EH (cell line): Measurements from ENCODE around the gene GPR176.

ENCODE experiments used
- DNase-seq: peaks from one replicate; pipeline ENCODE4 v3.0.0-alpha.2; 2015; ENCODE audit warnings: low read depth

GPR176 gene, protein sequence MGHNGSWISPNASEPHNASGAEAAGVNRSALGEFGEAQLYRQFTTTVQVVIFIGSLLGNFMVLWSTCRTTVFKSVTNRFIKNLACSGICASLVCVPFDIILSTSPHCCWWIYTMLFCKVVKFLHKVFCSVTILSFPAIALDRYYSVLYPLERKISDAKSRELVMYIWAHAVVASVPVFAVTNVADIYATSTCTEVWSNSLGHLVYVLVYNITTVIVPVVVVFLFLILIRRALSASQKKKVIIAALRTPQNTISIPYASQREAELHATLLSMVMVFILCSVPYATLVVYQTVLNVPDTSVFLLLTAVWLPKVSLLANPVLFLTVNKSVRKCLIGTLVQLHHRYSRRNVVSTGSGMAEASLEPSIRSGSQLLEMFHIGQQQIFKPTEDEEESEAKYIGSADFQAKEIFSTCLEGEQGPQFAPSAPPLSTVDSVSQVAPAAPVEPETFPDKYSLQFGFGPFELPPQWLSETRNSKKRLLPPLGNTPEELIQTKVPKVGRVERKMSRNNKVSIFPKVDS

DNA sequence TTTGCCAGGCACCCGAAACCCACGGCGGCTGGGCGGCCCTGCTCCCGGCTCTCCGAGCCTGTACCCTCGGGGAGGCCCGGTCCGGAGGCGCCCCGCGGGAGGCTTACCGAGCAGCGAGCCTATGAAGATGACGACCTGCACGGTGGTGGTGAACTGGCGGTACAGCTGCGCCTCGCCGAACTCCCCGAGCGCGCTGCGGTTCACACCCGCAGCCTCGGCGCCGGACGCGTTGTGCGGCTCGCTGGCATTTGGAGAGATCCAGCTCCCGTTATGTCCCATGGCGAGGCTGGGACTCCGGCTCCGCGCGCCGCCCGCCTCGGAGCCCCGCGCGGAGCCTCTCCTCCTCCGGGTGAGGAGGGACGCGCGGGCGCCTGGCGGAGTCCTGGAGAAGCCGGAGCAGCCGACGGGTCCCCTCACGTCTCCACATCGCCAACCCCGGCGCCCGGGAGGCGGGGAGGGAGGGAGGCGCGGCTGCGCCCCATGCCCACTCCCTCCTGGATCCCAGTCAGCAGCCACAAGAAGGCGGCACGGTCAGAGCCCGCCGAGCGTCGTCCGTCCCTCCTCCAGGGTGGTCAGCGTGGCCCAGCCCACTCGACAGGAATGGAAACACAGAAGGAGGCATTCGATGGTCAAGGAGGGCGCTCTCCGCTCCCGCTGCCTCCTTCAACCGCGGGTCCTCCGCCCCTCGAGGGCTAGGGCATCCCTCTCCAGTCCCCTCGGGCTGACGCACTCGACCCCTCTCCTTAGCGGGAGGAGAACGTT lies at the start of gene GPR176:
Gene GPR176 (minus strand): TSS at position 519 of the 762 bp plus-strand sequence. CDS start 240 bp downstream, at position 279.
- peak; percentile 94 for DNase-seq

DNA sequence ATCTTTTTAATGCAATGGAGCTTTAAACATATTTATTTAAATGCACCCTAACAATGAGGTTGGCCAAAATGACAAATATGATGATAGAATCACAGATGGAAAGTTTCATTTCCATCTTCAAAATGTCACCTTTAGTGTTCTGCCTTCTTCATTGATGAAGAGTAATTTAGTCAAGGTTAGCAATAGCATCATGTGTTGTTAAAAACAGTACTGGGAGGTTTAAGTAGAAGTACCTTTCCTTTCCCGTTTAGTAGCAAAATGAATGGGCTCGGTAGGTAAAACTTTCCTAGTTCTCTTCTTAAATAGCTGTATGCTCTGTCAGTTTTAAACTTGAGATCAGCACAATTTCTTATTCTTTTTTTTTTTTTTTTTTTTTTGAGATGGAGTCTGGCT lies 48.9 kb upstream of the GPR176 start:
- DNase-seq: no peak

DNA sequence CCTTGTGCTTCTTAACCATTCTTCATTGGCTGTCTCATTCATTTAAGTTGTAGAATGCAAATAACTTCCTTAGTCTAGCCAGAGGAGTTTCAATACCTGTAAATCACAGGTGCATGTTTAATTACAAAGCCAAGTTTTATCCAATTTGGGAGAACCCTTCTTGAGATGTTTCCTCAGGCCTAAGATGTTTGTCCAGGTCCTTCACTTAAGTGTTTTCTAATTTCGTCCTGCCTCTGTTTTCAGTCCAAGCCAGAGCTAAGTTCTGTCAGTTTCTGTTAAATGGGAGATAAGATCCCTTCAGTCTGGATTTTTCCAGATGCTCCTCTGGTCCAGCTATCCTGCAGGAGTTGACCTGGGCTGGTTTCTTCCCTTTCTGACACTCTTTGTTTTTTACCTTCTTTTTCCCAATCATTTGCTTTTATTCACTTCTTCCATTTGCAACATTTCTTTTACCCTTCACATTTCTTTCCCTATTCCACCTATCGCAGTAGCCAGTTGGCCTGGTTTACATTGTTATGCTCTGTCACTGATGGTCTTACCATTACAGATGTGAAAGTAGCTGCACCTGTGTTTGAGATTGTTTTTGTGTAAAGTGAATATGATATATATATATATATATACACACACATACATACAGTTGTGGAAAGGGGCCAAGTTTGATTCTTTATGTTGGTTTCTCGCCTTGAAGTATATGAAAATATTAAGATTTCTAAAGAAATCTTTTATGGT lies 48.4 kb upstream of the GPR176 start:
- DNase-seq: no peak

DNA sequence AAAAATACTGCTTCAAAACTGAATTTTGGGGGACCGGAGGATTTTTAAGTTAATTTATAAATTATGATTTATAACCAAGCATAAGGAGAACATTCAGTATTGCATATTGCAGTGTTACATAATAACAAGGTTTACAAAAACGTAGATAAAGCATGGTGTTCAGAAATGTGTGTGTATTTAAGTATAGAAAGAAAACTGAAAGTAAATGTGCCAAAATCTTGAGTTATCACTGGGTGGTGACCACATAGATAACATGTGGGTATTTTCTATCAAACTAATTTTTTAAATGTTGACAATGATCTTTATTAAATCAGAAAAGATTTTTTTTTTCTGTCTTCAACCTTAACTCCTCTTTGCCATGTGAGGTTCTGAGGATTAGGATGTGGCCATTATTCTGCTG lies 46.5 kb upstream of the GPR176 start:
- DNase-seq: no peak

DNA sequence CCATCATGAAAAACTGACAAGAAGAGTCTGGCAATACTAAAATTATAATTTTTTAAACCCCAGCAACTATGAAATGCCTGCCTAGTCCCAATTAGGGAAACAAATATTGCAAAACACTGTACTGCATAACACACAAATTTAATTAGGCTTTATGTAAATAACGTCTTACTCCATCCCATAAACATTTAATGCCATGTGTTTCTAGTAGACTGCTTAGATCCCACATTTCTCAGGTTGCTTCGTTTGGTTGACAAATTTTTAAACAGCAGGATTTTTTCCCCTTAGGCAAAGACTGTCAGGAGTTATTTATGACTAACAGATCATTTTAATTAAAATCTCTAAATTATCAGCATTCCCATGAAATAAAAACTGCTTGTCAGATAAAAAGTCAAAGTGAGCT lies 43.7 kb upstream of the GPR176 start:
- DNase-seq: peak; percentile 80

DNA sequence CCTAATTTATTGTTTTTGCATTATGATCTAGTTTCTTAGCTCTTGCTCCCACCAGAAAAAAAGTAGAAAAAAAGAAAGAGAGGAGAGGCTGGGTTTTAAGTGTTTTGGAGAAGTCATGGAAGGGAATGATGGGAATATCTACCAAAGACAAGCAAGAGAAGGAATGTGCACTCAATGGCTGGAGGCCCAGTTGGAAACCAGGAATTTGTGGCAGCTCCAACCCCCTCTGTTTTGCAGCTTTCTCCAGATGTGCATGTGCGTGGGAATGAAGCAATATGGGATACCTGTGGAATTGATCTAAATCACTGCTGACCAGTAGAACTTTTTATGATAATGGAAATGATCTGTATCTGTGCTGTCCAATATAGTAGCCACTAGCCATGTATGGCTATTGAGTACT lies 41.0 kb upstream of the GPR176 start:
- peak; percentile 57 for DNase-seq

DNA sequence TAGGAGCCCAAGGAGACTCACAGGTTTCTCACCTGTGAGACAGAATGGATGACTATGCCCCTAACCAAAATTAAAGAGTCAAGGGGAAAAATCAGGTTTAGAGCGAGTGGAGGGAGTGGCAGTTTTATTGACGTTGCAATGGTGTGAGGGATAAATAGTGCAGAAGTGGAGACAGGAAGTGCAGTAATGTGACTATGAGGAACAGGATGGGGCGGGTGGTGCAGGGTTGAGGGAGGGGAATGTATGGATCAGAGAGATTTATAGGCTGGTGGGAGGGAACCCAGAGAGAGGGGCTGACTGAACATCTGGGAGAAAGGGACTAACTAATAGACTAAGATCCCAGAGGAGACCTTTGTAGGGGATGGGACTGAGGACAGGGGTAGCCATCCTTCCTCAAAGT lies 40.3 kb upstream of the GPR176 start:
- no peak for DNase-seq

DNA sequence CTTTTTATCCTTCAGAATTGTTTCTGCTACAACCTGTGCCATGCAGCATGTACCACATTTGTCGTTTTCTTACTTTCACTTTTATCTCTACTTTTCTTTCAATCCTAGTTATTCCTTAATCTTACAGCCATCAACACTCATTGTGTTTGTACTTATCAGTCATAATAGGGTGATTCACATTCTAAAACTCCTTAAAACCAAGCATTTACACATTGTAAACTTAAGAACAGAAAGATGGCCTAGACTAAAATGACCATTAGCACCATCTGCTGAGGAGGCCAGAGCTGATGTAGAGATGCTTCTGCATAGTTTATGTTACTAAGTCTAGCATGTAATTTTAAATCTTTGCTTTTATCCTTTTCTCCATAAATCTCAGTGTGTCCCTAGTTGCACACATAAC lies 39.3 kb upstream of the GPR176 start:
- peak; percentile 52 for DNase-seq

DNA sequence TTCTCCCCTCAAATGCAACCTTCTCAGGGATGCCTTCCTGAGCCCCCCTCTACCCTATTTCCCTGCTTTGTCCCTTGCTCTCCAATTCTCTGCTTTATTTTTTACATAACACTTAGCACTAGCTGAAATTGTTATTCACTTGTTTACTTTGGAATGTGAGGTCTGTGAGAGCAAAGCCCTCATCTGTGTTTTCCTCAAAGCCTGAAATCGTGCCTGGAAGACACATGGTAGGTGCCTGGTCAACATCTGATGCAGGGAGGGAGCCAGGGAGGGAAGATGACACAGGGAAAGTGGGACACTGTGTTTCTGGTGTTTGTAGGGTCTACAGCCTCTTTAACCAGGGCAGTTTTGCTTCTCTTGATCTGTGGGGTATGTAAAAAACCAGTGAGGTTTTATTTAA lies 37.4 kb upstream of the GPR176 start:
- no peak for DNase-seq

DNA sequence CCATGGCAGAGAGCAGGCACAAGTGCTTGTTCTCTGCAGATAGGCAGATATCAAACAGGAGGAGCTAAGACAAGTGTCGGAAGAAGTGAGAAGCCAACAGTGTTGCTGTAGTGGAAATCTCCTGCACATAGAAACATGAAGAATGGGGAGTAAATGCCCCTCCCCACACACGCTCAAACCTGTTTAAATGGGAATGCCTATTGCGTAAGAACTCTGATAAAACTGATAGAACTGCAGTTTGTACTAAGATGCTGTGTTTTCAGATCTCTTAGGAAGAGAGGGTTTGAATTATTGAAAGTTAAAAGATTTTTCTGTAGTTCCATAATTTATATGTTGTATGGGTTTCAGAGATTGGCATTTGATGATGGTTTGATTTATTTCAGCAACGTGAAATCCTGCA lies 33.5 kb upstream of the GPR176 start:
- no peak for DNase-seq

DNA sequence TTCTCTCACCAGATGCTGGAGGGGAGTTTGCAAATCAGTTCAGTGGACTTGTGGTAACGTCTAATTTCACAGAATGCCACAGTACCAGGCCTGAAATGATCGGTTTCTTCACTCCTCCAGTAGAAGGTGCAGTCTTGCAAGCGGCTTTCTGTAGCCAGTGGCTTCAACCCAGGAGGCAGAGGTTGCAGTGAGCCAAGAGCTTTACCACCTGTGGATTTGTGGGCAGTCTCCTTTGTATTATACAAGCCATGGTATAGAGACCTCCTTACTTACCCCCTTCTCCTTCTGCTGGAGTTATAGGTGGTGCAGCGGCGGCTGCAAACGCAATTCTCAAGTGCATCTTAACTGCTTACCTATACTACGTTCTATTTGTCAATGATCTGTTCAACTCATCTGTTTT lies 31.5 kb upstream of the GPR176 start:
- DNase-seq: no peak

DNA sequence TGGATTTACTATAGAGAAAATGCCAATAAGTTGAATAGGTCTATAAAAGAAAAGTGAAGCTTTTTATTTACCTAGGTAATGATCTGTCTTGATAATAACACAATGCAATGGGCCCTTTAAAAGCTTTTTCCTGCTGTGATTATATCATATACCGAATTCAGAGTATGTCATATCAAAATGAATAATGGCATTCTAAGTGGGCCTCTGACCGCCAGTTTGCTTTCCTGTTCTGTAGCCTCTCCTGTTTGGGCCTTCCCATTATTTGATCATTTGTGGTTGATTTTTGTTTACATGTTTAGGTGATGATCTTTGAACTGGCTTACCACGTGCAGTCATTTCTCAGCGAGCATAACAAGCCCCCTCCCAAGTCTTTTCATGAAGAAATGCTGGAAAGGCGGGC lies 28.8 kb upstream of the GPR176 start:
- DNase-seq: no peak

DNA sequence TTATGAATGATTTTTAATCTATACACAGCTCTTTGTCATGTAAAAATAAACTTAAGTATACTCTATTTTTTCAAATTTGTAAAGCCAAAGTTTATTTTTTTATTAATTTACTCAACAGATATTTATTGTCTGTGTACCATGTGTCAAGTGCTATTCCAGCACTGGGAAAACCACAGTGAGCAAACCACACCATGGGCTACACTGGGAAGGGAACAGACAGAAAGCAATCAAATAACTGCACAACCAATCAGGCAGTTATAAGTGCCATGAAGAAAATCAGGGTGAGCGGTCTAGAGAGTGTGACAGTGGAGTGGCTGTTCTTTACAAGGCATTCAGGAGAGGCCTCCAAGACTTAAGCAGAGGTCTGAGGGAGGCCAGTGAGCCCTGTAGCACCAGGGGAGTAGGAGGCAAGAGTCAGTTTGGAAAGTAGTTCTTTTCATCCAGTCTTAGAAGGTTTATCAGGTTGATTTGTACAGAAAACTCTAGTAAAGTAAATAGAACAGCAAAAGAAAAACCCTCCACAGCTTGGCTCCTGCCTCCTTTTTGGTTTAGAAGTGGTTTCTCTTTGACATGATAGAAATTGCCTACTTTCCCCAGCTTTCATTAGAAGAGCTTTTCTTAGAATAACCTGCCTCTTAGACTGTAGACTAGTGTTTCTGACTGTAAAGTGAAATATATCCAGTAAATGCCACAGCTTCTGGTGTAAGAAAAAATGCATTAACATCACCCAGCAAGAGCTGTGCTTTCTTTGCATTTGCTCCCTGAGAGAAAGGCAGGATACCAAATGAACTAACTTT lies 27.5 kb upstream of the GPR176 start:
- DNase-seq: no peak

DNA sequence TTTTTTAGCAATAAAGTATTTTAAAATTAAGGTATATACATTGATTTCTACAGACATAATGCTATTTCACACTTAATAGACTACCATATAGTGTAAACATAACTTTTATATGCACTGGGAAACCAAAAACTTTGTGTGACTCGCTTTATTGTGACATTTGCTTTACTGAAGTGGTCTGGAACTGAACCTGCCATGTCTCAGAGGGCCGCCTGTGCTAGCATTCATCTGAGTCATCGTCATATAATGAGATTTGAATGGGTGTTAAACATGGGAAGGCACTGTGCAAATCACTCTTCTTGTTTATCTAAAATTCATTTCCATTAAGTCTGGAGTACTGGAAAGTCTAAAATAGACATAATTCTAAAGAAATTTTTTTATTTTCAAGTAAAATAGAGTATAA lies 26.8 kb upstream of the GPR176 start:
- DNase-seq: peak; percentile 84

DNA sequence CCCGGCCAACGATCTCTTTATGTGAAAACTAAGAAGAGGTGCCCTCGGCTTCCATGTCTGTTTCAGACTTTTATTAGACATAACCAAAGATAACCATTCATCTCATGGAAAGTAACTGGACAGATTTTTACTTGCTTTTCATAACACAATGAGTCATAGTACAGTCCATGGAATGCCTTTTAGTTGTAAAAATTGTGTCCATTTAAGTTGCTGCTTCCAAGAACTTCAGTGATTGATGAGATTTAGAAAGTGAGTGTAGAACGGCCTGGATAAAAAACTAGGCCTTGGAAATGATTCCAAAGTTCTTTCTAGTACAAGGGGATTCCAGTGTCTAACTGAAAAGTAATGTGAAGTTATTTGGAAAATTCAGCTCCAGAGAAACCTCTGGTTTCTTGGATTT lies 24.7 kb upstream of the GPR176 start:
- DNase-seq: peak; percentile 87

DNA sequence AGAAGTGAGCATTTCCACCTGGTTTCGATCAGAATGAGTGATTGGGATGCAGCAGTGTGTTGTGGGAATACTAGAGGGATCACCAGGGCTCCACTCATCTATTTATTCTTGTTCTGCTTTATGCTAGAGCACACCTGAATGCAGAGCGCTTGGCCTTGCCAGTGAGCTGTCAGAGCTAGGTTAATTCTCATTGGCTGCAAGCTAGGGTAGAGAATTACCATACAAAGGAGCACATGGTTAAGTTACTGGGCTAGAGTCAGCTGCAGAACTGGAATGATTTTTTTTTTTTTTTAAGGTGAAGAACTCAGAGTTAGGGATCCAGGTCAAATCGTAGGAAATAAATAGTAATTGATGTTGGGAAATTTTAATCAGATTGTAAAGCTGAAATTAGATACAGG lies 22.7 kb upstream of the GPR176 start:
- DNase-seq: no peak

DNA sequence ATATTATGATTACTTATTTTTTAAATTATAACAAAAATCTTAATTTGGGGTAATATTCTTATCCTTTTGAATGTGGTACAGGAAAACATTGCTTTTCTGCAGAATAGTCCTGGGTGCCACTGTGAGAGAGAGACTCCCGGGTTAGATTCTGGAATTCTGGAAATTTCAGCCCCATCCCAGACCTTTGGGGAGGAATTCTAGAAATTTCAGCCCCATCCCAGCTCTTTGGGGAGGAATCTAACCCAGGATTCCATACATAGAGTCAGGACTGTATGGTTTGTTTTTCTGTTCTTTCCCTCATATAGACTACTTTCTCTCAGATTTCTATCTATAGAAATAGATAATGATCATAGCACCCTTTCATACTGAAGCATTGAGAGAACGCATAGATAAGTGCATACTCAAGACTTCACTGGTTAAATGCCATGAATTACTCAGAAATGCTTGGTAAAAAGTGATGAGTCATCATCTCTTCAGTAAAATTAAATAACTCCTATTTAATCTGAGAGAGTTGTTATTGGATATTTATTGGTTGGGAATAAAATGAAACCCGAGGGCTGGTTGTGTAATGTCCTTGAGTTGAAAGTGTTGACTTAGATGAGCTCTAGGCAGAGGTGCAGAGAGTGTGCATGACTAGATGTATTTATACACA lies 22.2 kb upstream of the GPR176 start:
- DNase-seq: peak; percentile 74

DNA sequence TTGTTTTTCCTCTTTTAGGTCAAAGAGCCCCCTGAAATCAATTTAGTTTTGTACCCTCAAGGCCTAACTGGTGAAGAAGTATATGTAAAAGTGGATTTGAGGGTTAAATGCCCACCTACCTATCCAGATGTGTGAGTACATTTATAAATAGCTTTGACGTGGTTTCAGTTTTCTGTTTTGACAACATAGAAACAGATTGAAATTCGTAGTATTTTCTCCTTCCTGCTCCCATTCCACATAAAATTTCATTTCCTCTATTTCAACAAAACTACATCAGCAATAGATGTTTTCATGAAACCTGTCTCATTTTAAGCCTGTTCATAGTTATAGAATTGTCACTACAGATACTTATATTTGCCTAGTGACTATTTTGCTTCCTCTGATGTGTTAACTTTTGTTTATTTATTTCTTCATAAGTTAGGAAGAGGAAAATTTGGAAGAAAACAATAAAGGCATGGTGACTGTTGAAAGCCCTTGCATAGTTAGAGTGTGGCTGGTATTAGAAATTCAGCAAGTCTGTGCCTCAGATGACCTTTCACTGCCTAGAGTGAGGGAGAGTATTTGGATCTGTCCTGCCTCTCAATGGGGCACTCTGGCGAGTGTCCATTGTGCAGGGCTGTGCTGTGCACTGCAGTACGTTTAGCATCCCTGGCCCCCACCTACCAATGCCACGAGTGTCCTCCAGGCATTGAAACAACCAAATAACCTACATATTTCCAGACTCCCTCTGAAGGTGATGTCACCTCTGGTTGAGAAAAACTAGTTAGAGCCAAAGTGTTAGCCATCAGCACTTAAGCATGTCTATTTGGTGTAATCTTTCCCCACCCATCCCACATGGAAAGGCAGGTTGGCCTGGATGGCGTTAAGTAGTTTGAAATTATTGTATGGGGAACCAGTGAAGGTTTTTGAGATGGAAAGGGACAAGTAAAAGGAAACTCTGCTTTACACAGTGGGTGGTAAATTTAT lies 19.7 kb upstream of the GPR176 start:
- no peak for DNase-seq

DNA sequence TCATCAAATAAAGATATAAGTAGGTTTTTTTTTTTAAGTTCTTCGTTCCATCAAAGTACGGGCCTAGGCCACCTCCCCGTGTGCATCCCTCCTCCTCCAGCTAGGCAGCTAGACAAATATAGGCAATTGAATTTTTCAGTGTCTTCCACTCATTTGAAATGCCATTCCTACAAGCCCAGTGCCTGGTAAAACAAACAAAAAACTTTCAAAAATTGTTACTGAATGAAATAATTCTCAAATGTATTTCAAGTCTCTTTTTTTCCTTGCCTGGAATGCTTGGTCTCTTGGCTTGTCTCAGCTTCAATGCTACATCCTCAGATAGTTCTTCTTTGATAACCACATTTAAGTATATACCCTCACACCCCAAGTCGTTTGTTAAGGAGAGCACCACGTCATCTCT lies 17.6 kb upstream of the GPR176 start:
- DNase-seq: peak; percentile 40

DNA sequence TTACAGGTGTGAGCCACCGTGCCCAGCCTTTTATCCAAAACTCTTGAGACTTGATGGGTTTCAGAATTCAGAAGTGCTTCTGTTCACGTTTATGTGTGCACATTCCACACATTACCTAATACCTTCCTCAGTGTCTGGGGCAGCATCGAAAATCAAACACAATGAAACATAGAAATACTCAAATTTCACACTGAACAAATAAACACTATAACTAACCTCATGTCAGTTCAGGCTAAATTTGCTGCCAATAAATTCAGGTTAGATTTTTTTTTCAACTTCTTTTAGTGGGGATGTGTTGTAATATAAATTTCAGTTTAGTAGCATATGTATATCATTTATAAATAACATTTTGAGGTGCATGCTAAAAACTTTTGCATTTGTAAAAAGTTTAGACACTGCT lies 16.6 kb upstream of the GPR176 start:
- DNase-seq: no peak
